Activated CD8-positive, alpha-beta T cell treated with anti-CD3 and anti-CD28 coated beads for 36 hours (primary cell): Measurements from ENCODE around the gene SHISA8. TPM values are rescaled to one million over a fixed set of nuclear protein-coding genes. Genes with fewer than 3 reads are reported as not detected.

ENCODE experiments used
- ATAC-seq: fragments of 200-7000 bp; cut with Tn5 transposase; one replicate; pipeline ENCODE4 v1.10.0; 2021; ENCODE audit warnings: mild to moderate bottlenecking, moderate library complexity
- CTCF ChIA-PET: fragments of 350-600 bp; sonication (Branson Sonifier 250); formaldehyde crosslinking; loops from one replicate; lab custom pipeline; 2021; ENCODE audit warnings: antibody characterized with exemption; lab: Charles Lee
- POLR2A ChIA-PET: fragments of 350-600 bp; sonication (Branson Sonifier 250); formaldehyde crosslinking; loops from one replicate; lab custom pipeline; 2021; ENCODE audit warnings: antibody characterized with exemption; lab: Charles Lee
- DNase-seq: peaks from one replicate; pipeline ENCODE4 v3.0.0-alpha.2; 2020
- H3K27ac Mint-ChIP-seq: one replicate; pipeline ENCODE4 v1.8.0; 2021; ENCODE audit warnings: mild to moderate bottlenecking, mixed read lengths
- H3K27me3 Mint-ChIP-seq: one replicate; pipeline ENCODE4 v1.8.0; 2021; ENCODE audit warnings: mixed read lengths
- H3K36me3 Mint-ChIP-seq: one replicate; pipeline ENCODE4 v1.8.0; 2021; ENCODE audit warnings: low read depth, mixed read lengths
- H3K4me1 Mint-ChIP-seq: one replicate; pipeline ENCODE4 v1.8.0; 2021; ENCODE audit warnings: low read depth, mixed read lengths
- H3K4me3 Mint-ChIP-seq: one replicate; pipeline ENCODE4 v1.8.0; 2021; ENCODE audit warnings: mild to moderate bottlenecking, moderate library complexity, mixed read lengths
- H3K9me3 Mint-ChIP-seq: one replicate; pipeline ENCODE4 v1.8.0; 2021; ENCODE audit warnings: mixed read lengths
- intact Hi-C: fragments of 100-400 bp; cut with micrococcal nuclease; formaldehyde crosslinking; loops from one replicate; pipeline ENCODE4 v1.10.0; 2022
- total RNA-seq, 2 experiments: library from RNA; stranded (reverse); gene quantifications; one replicate each; pipeline ENCODE4 v1.2.3, GENCODE V29; 2021
- TF ChIP-seq, protein P1 (sequence below): fragments of 200-600 bp; IDR thresholded peaks from one replicate; pipeline ENCODE4 v1.8.0; 2022; ENCODE audit warnings: antibody characterized with exemption, mild to moderate bottlenecking

SHISA8 gene
- total RNA-seq, 2 experiments from 2014 or later = 2.3 to 2.7 TPM

DNA sequence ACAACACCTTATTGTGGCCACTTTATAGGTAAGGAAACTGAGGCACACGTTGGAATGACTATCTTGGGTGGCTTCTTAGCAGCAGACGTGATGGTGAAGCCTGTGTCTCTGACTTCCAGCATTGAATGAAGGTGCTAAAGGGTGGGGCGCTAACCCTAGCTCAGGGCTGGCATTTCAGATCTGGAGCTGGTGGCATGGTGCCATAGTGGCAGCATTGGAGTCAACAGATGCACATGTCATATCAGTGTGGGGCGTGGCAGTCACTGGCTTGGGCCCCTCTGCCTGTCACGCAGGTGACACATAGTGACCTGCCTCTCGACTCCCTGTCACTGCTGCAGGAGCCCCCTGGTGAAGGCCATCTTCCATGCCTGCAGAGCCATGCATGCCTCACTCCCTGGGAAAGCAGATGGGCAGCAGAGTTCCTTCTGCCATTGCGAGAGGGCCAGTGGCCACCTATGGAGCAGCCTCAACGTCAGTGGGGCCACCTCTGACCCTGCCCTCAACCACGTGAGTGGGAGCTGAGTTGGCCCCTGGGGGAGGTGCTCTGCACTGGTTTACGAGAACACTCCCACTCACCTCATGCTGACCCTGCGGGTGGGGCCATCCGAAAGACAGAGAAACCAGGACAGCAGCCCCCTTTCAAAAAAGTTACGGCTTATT, 14.8 kb downstream of the SHISA8 start:
- Mint-ChIP-seq H3K9me3 (no peaks in the 10 kb centered on the region), H3K4me3 (no peak overlapping the region)

DNA sequence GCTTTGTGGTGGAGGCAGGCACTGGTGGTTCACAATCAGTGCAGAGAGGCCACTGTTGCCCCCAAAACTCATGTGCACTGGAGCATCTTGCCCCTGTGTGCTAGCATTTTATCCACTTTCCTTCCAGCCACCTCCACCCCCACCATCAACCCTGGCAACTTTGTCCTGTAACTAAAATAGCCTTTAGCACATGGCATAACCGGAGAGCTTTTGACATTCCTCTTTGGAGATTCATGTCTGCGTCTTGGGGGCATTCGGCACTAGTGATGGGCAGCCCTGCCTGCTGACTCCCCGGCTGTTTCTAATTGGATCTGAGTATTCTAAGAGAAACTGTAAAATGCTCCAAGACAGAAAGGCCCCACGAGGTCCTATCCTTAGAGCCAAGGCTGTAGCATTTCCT, 15.8 kb downstream of the SHISA8 start:
- DNase-seq = no peak
- Mint-ChIP-seq H3K27ac (no peak overlapping the region), H3K4me3 (no peak overlapping the region), H3K36me3 (peaks cover 34% of the 10 kb centered on the region), H3K9me3 (no peaks in the 10 kb centered on the region), H3K4me1 (no peaks in the 10 kb centered on the region), H3K27me3 (no peaks in the 10 kb centered on the region)
- intact Hi-C loops = no loop called here
- POLR2A ChIA-PET = interaction anchor here (0.8 to 2.0 kb wide), 3 partner anchors 13 to 48 kb away, joined by 3 to 9 read pairs (median 3); partner anchors contain the start of gene CENPM
- CTCF ChIA-PET = no interaction called here
- ATAC-seq = no peak
- TF ChIP-seq, protein P1, sequence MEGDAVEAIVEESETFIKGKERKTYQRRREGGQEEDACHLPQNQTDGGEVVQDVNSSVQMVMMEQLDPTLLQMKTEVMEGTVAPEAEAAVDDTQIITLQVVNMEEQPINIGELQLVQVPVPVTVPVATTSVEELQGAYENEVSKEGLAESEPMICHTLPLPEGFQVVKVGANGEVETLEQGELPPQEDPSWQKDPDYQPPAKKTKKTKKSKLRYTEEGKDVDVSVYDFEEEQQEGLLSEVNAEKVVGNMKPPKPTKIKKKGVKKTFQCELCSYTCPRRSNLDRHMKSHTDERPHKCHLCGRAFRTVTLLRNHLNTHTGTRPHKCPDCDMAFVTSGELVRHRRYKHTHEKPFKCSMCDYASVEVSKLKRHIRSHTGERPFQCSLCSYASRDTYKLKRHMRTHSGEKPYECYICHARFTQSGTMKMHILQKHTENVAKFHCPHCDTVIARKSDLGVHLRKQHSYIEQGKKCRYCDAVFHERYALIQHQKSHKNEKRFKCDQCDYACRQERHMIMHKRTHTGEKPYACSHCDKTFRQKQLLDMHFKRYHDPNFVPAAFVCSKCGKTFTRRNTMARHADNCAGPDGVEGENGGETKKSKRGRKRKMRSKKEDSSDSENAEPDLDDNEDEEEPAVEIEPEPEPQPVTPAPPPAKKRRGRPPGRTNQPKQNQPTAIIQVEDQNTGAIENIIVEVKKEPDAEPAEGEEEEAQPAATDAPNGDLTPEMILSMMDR = no peak

More for the DNA sequence above, 14.8 kb downstream of the SHISA8 start:
- no peak overlapping the region for H3K27ac Mint-ChIP-seq
- TF ChIP-seq, protein P1 = no peak
- ChIA-PET POLR2A (interaction anchor here (0.8 to 2.0 kb wide), 3 partner anchors 12 to 47 kb away, joined by 3 to 9 read pairs (median 3); partner anchors contain the start of gene CENPM), CTCF (no interaction called here)
- no peaks in the 10 kb centered on the region for H3K27me3 Mint-ChIP-seq
- peaks cover 30% of the 10 kb centered on the region for H3K36me3 Mint-ChIP-seq
- no peak for DNase-seq
- H3K4me1 Mint-ChIP-seq = no peaks in the 10 kb centered on the region
- no peak for ATAC-seq
- intact Hi-C loops = no loop called here

DNA sequence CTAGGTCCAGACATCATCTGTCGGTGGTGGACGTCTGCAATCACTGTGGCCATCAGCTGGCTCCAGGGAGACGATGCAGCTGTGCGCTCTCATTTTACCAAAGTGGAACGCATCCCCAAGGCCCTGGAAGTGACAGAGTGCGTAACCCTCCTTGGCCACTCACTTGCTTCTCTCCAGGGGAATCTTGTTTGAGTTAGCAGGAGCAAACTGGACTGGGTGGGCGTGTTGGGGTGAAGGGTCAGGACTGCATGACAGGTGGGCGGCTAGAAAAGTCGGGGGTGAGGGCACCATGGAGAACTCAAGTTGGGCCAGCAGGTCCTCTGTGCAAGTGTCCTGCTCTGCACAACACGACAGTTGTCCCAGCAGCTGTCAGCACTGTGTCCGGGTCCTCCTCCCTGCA, 16.2 kb downstream of the SHISA8 start:
- ChIA-PET POLR2A (no interaction called here), CTCF (no interaction called here)
- DNase-seq (no peak), ATAC-seq (no peak)
- Mint-ChIP-seq H3K27ac (no peak overlapping the region), H3K9me3 (no peaks in the 10 kb centered on the region), H3K27me3 (no peaks in the 10 kb centered on the region), H3K4me3 (no peak overlapping the region), H3K4me1 (no peaks in the 10 kb centered on the region), H3K36me3 (peaks cover 34% of the 10 kb centered on the region)
- intact Hi-C loops = no loop called here
- TF ChIP-seq, protein P1 = no peak

DNA sequence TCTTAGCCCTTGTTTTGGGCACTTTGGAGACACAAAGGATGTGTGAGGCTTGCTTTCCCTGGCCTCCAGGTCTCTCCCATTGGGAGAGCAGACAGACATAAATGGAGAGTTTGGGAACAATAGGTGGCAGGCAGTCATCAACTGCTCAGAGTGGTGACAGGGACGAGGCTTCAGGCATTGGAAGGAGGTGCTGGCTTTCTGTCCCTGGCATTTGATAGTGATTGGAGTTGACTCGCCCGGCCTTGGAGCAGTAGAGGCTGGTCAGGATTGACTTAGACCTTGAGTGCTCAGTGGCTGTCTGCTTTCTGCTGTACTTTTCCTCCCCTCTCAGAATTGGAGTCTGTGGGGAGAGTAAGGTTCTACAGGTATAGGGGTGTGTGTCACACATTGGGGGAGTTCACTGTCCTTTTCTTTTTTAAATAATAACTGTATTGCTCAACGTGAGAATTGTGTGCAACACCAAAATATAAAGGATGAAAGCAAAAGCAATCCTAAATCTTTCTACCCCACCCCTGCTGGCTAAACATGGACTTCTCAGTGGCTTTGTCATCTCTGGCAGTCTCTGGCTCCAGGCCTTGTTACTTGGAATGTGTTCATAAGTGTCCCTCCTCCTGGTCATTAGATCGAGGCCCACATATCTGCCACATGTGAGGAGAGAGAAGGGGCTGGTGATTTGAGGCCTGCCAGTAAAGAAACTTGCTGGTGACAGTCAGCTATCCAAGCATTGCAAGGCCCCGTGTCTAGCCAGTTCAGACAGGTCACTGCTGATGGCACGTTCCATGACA, 21.1 kb downstream of the SHISA8 start:
- Mint-ChIP-seq H3K36me3 (peaks cover 48% of the 10 kb centered on the region), H3K4me1 (no peaks in the 10 kb centered on the region), H3K9me3 (no peaks in the 10 kb centered on the region), H3K27me3 (no peaks in the 10 kb centered on the region), H3K4me3 (no peak overlapping the region), H3K27ac (no peak overlapping the region)
- intact Hi-C loops = no loop called here
- TF ChIP-seq, protein P1 = no peak
- ATAC-seq (no peak), DNase-seq (no peak)
- CTCF ChIA-PET = interaction anchor here (1.0 to 1.2 kb wide), 2 partner anchors 8 to 19 kb away, joined by 4 to 6 read pairs; no protein-coding TSS in a partner anchor
- POLR2A ChIA-PET = no interaction called here

DNA sequence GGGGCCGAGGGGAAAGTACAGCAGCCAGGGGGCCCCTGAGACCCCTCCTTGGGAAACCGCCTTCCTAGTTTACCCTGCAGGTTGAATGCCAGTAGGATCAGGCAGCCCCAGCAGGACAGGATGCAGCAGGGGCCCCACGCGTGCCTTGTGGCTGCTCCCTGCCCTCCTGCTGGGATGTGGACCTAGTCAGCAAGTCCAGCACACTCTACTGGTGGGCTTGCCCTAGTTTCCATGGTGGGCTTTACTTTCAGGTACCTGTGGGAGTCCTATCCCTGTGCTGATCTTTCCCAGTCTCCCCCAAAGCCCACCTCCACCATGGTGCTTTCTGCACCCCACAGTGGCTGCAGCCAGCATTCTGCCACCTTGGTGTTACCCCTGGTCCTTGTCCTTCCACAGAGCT, 22.2 kb downstream of the SHISA8 start:
- Mint-ChIP-seq H3K27ac (no peak overlapping the region), H3K4me3 (no peak overlapping the region), H3K9me3 (no peaks in the 10 kb centered on the region), H3K4me1 (no peaks in the 10 kb centered on the region), H3K27me3 (no peaks in the 10 kb centered on the region), H3K36me3 (peaks cover 54% of the 10 kb centered on the region)
- CTCF ChIA-PET = no interaction called here
- no peak for DNase-seq
- intact Hi-C loops = no loop called here
- POLR2A ChIA-PET = no interaction called here
- TF ChIP-seq, protein P1 = no peak
- no peak for ATAC-seq
